Fibroblast of pulmonary artery (primary cell): ENCODE results near the gene BCL11A.

Experiments
- DNase-seq: peaks from one replicate; pipeline ENCODE4 v3.0.0-alpha.2; 2010; ENCODE audit warnings: low read depth
- H3K4me3 ChIP-seq: replicated peaks from 2 replicates; pipeline ENCODE4 v1.5.1; 2011; ENCODE audit warnings: low read depth, mild to moderate bottlenecking, control low read depth, low read length, moderate library complexity
- CTCF ChIP-seq: IDR thresholded peaks from 2 replicates; pipeline ENCODE4 v1.5.1; 2011; ENCODE audit warnings: mild to moderate bottlenecking, control low read depth, low read length, inconsistent platforms; ENCODE audit errors: missing control alignments

BCL11A gene

GRCh38 chr2:60405271-60405919 is 148.1 kb downstream of the BCL11A start:
- no peak for DNase-seq
- no peak overlapping the region for H3K4me3 ChIP-seq
- TF ChIP-seq CTCF, result no peak
